Liver (tissue), 9 donors: ENCODE data around the gene ZFP36. TPM values are rescaled to one million over a fixed set of nuclear protein-coding genes. Genes with fewer than 3 reads are reported as not detected.

ENCODE experiments used
- DNase-seq: peaks from one replicate; pipeline ENCODE4 v3.0.0-alpha.2; 2017; ENCODE audit warnings: low spot score
- H3K27ac ChIP-seq, 2 donors: one replicate each; pipeline ENCODE4 v1.7.0; 2013; ENCODE audit warnings: inconsistent platforms in 2 of 2, low read length in 2 of 2, control low read depth in 1 of 2, low read depth in 1 of 2, mild to moderate bottlenecking in 1 of 2
- H3K27me3 ChIP-seq, 4 donors: one replicate each; pipeline versions ENCODE4 v1.6.1 to v1.7.0; 2013; ENCODE audit warnings: low read length in 3 of 4, inconsistent platforms in 1 of 4, mild to moderate bottlenecking in 1 of 4, moderate library complexity in 1 of 4; ENCODE audit not compliant: control insufficient read depth in 4 of 4, insufficient read depth in 4 of 4
- H3K36me3 ChIP-seq, 4 donors: one replicate each; pipeline versions ENCODE4 v1.6.1 to v1.7.0; 2013; ENCODE audit warnings: low read length in 3 of 4, mild to moderate bottlenecking in 3 of 4, low read depth in 1 of 4, moderate library complexity in 1 of 4; ENCODE audit not compliant: control insufficient read depth in 4 of 4, insufficient read depth in 3 of 4
- H3K4me1 ChIP-seq, 4 donors: one replicate each; pipeline versions ENCODE4 v1.6.1 to v1.7.0; 2013; ENCODE audit warnings: low read length in 3 of 4, mild to moderate bottlenecking in 3 of 4, moderate library complexity in 1 of 4; ENCODE audit not compliant: control insufficient read depth in 4 of 4, insufficient read depth in 4 of 4
- H3K4me3 ChIP-seq, 3 donors: one replicate each; pipeline versions ENCODE4 v1.6.1 to v1.7.0; 2013; ENCODE audit warnings: low read length in 3 of 3, control low read depth in 1 of 3, low read depth in 1 of 3, mild to moderate bottlenecking in 1 of 3
- H3K9ac ChIP-seq, 2 donors: one replicate each; pipeline ENCODE4 v1.7.0; 2013; ENCODE audit warnings: low read length in 2 of 2, mild to moderate bottlenecking in 2 of 2, moderate library complexity in 2 of 2, control low read depth in 1 of 2, low read depth in 1 of 2
- H3K9me3 ChIP-seq, 4 donors: one replicate each; pipeline versions ENCODE4 v1.6.1 to v1.7.0; 2013; ENCODE audit warnings: low read length in 3 of 4; ENCODE audit not compliant: control insufficient read depth in 4 of 4
- FOXA1 ChIP-seq: IDR thresholded peaks from 2 replicates; pipeline ENCODE4 v1.6.1; 2016; ENCODE audit warnings: antibody characterized with exemption
- GABPA ChIP-seq, 2 donors: IDR thresholded peaks in 1 of 2; conservative IDR thresholded peaks in 1 of 2; 2 replicates each; pipeline ENCODE4 v1.6.1; 2016; ENCODE audit warnings: antibody characterized with exemption in 2 of 2, mild to moderate bottlenecking in 1 of 2, moderate library complexity in 1 of 2
- NR2F2 ChIP-seq: IDR thresholded peaks from 2 replicates; pipeline ENCODE4 v1.6.1; 2016; ENCODE audit warnings: antibody characterized with exemption
- YY1 ChIP-seq: IDR thresholded peaks from 2 replicates; pipeline ENCODE4 v1.6.1; 2016; ENCODE audit warnings: antibody characterized with exemption, mild to moderate bottlenecking
- WGBS: extraction: QIAGEN DNeasy Blood & Tissue Kit; methylation state at CpG from one replicate; pipeline ENCODE4 v1.1.7; 2013; 5-methylcytosine and 5-hydroxymethylcytosine counted together
- polyA plus RNA-seq, 2 donors: library from polyadenylated mRNA; stranded (reverse) in 1 of 2; unstranded in 1 of 2; fragments of 200-250 nt in 1 of 2; fragments of >200 nt in 1 of 2; fragmentation: Nextera tagmentation in 1 of 2; extraction: Ambion mirVana in 1 of 2; gene quantifications; one replicate each; pipeline versions ENCODE4 v1.2.1 to v1.2.3, GENCODE V29; 2013 to 2015
- total RNA-seq, 2 donors: library from RNA; depleted of rRNA; stranded (reverse); fragments of >200 nt; gene quantifications; one replicate each; pipeline ENCODE4 v1.2.3, GENCODE V29; 2014
- TF ChIP-seq, protein P1 (sequence below): fragments of 150-350 bp; IDR thresholded peaks from 2 replicates; pipeline ENCODE4 v1.5.1; 2017; ENCODE audit warnings: improper control_type of control experiment, low read depth, low read length; ENCODE audit not compliant: missing input control
- TF ChIP-seq, protein P2 (sequence below): IDR thresholded peaks from 2 replicates; pipeline ENCODE4 v1.6.1; 2016; ENCODE audit warnings: antibody characterized with exemption
- TF ChIP-seq, protein P3 (sequence below): IDR thresholded peaks from 2 replicates; pipeline ENCODE4 v1.6.1; 2016; ENCODE audit warnings: antibody characterized with exemption, mild to moderate bottlenecking
- donor health status: healthy.
- donor health status: healthy.
- donor health status: healthy.
- donor health status: healthy.
- donor health status: healthy.

The ZFP36 gene
- total and polyA plus RNA-seq, 4 donors, result 3.6 to 91.9 (median 35.5) TPM

DNA sequence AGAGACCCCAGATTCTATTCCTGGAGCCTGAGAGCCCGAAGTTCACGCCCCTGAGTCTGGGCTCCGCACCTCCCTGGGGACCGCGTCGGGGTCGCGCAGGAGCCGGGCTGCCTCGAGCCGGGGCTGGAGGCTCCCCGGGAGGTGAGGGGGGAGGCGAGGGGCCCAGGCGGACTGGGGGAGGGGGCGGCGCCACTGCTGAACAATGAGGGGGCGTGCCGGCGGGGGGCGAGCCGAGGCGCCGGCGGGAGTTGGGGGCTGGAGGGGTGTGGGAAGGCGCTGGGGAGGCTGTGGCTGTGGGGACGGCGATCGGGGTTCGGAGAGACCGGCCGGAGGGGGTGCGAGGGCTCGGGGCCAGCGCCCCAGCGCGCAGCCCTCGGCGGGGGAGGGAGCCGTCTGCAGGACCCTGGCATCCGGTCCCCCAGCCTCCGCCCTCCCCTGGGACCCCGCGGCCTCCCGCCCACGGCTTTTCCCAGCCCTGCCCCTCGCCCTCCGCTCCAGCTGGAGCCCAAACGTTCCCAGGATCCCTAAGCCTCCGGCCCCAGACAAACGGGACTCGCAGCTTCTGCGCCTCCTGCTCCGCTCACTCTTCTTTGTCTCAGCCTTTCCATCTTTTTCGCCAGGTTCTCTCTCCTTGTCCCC, 6.7 kb downstream of the ZFP36 start (continued):
- TF ChIP-seq GABPA (IDR thresholded peaks at IDR 0.05 in 1 of 2, conservative IDR thresholded peaks at IDR 0.05 in 1 of 2) (no peak), FOXA1 (no peak), YY1 (no peak)
- TF ChIP-seq, protein P1, sequence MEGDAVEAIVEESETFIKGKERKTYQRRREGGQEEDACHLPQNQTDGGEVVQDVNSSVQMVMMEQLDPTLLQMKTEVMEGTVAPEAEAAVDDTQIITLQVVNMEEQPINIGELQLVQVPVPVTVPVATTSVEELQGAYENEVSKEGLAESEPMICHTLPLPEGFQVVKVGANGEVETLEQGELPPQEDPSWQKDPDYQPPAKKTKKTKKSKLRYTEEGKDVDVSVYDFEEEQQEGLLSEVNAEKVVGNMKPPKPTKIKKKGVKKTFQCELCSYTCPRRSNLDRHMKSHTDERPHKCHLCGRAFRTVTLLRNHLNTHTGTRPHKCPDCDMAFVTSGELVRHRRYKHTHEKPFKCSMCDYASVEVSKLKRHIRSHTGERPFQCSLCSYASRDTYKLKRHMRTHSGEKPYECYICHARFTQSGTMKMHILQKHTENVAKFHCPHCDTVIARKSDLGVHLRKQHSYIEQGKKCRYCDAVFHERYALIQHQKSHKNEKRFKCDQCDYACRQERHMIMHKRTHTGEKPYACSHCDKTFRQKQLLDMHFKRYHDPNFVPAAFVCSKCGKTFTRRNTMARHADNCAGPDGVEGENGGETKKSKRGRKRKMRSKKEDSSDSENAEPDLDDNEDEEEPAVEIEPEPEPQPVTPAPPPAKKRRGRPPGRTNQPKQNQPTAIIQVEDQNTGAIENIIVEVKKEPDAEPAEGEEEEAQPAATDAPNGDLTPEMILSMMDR, result no peak
- TF ChIP-seq, protein P2, sequence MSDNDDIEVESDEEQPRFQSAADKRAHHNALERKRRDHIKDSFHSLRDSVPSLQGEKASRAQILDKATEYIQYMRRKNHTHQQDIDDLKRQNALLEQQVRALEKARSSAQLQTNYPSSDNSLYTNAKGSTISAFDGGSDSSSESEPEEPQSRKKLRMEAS, result no peak

DNA sequence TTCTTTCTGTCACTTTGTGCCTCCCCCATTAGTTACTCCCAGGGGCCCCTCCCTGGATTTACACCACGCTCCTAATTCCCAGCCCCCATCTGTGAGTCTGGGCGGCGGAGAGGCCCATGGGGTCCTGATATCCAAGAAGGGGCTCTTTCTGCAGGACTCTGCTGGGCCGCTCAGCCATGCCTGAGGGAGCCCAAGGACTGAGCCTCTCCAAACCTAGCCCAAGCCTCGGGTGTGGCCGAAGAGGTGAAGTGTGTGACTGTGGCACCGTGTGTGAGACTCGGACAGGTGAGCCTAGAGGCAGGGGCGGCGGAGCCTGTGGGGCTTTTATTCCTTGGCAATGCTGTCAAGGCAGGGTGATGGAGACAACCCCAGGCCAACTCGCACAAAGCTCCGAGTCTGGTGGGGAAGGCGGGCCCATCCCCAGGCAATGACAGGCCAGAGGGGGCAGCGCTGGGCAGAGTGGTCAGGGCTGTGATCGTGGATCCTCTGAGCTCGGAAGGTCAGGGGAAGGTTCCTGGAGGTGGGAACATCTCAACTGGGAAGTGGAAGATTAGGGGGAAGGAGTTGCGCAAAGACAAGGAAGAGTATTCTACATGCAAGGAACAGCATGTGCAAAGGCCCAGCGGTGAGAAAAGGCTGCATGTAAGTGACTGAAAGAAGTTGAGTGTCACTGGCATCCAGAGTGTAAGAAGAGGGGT, 7.4 kb downstream of the ZFP36 start:
- peaks cover 0 to 2% (median 0%) of the 10 kb centered on the region in 4 donors for H3K36me3 ChIP-seq
- WGBS, result 75% methylated on average over 18 of the region's 18 CpGs
- no peak overlapping the region for H3K9ac ChIP-seq
- peak overlapping the region; percentile 55 to 89 for H3K27ac ChIP-seq
- H3K4me1 ChIP-seq, result peaks cover 5 to 32% (median 11%) of the 10 kb centered on the region in 4 donors
- TF ChIP-seq GABPA (IDR thresholded peaks at IDR 0.05 in 1 of 2, conservative IDR thresholded peaks at IDR 0.05 in 1 of 2), result no peak
- H3K4me3 ChIP-seq, result peak overlapping the region in 1 of 3 donors; percentile 67
- DNase-seq, result no peak
- no peaks in the 10 kb centered on the region for H3K27me3 ChIP-seq
- no peaks in the 10 kb centered on the region for H3K9me3 ChIP-seq

DNA sequence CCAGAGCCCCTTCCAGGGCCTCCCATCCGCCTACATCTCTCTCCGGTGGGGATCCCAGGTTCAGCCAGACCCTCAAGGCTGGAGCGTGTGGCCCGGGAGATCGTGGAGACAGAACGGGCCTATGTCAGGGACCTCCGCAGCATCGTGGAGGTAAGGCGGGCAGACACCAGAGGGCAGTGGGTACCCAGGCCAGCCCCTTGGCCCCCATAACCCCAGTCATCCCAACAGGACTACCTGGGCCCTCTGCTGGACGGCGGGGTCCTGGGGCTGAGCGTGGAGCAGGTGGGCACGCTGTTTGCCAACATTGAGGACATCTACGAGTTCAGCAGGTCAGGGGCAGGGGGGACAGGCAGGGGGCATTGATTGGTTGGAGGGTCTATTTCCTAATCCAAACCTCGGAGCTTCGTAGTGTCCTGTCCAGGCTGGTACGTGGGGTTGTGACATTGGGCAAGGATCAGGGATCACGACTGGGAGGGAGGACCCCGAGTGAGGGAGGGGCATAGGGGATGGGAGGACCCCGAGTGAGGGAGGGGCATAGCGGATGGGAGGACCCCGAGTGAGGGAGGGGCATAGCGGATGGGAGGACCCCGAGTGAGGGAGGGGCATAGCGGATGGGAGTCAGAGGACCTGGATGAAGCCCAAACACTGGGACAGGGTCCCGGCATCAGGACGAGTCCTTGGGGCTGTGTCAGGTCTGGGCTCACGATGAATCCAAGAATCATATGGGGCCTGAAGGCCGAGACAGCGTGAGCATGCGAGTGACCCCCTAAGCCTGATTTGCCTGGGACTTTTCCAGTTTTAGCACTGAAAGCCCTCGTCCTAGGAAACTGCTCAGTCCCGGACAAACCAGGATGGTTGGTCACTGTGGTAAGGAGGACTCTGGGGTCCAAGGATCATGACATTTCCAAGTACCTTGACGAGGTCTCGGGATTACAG, 8.7 kb downstream of the ZFP36 start:
- 75% methylated on average over 35 of the region's 35 CpGs for WGBS
- no peak for DNase-seq

More for the DNA sequence above, 8.7 kb downstream of the ZFP36 start:
- H3K27ac ChIP-seq, result no peak overlapping the region
- no peak overlapping the region for H3K9ac ChIP-seq
- H3K4me1 ChIP-seq, result peaks cover 5 to 29% (median 11%) of the 10 kb centered on the region in 4 donors
- peaks cover 0 to 2% (median 0%) of the 10 kb centered on the region in 4 donors for H3K36me3 ChIP-seq
- H3K9me3 ChIP-seq, result no peaks in the 10 kb centered on the region
- TF ChIP-seq, protein P3, sequence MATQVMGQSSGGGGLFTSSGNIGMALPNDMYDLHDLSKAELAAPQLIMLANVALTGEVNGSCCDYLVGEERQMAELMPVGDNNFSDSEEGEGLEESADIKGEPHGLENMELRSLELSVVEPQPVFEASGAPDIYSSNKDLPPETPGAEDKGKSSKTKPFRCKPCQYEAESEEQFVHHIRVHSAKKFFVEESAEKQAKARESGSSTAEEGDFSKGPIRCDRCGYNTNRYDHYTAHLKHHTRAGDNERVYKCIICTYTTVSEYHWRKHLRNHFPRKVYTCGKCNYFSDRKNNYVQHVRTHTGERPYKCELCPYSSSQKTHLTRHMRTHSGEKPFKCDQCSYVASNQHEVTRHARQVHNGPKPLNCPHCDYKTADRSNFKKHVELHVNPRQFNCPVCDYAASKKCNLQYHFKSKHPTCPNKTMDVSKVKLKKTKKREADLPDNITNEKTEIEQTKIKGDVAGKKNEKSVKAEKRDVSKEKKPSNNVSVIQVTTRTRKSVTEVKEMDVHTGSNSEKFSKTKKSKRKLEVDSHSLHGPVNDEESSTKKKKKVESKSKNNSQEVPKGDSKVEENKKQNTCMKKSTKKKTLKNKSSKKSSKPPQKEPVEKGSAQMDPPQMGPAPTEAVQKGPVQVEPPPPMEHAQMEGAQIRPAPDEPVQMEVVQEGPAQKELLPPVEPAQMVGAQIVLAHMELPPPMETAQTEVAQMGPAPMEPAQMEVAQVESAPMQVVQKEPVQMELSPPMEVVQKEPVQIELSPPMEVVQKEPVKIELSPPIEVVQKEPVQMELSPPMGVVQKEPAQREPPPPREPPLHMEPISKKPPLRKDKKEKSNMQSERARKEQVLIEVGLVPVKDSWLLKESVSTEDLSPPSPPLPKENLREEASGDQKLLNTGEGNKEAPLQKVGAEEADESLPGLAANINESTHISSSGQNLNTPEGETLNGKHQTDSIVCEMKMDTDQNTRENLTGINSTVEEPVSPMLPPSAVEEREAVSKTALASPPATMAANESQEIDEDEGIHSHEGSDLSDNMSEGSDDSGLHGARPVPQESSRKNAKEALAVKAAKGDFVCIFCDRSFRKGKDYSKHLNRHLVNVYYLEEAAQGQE, result no peak
- TF ChIP-seq NR2F2, result no peak
- H3K4me3 ChIP-seq, result no peak overlapping the region
- no peaks in the 10 kb centered on the region for H3K27me3 ChIP-seq
